ENCODE results near the gene TCP10L.

The TCP10L gene

GRCh38 chr21:32585042-32585710 lies at the start of gene TCP10L:
TCP10L (minus strand) TSS chr21:32585523; CDS start chr21:32584304, 1,219 bp downstream.
- TF ChIP-seq CTCF (IDR thresholded peaks at IDR 0.05): no peak

GRCh38 chr21:32626621-32627196 lies 41.4 kb upstream of the TCP10L start:
- TF ChIP-seq CTCF (IDR thresholded peaks at IDR 0.05): no peak

GRCh38 chr21:32613436-32614043 lies 28.2 kb upstream of the TCP10L start:
- no peak for TF ChIP-seq CTCF (IDR thresholded peaks at IDR 0.05)

- TF ChIP-seq CTCF (IDR thresholded peaks at IDR 0.05): no peak
These were observed 27.6 kb upstream of the TCP10L start for GRCh38 chr21:32612999-32613337.

- no peak for TF ChIP-seq CTCF (IDR thresholded peaks at IDR 0.05)
These were observed 27.0 kb upstream of the TCP10L start, which contains the start of gene CFAP298 for GRCh38 chr21:32612075-32612998. CFAP298 (minus strand) TSS chr21:32612377; CDS start chr21:32612243, 134 bp downstream.

- no peak for TF ChIP-seq CTCF (IDR thresholded peaks at IDR 0.05)
These were observed 26.2 kb upstream of the TCP10L start for GRCh38 chr21:32611471-32611997.

- no peak for TF ChIP-seq CTCF (IDR thresholded peaks at IDR 0.05)
These were observed 23.5 kb upstream of the TCP10L start for GRCh38 chr21:32608851-32609250.

Data from LNCAP (cell line).